Panc1 (cell line): ENCODE measurements around the gene NPLOC4. TPM values are rescaled to one million over a fixed set of nuclear protein-coding genes. Genes with fewer than 3 reads are reported as not detected.

Experiments used
- ATAC-seq: fragments of 200-7000 bp; cut with Tn5 transposase; 2 replicates; pipeline ENCODE4 v1.9.1; 2020; ENCODE audit warnings: mild to moderate bottlenecking, moderate library complexity
- BruUV-seq: library from RNA; stranded (reverse); fragments of 400-500 nt; replicated peaks from 2 replicates; lab custom pipeline; 2021; lab: Mats Ljungman, UMichigan
- CTCF ChIA-PET: fragments of 300-600 bp; sonication (Branson Sonifier 250); formaldehyde crosslinking; loops from one replicate; lab custom pipeline; 2022; ENCODE audit warnings: antibody characterized with exemption; lab: Charles Lee
- POLR2A ChIA-PET: fragments of 300-600 bp; sonication (Branson Sonifier 250); formaldehyde crosslinking; loops from one replicate; lab custom pipeline; 2022; ENCODE audit warnings: antibody characterized with exemption; lab: Charles Lee
- DNase-seq: peaks from one replicate; pipeline ENCODE4 v3.0.0-alpha.2; 2010; ENCODE audit warnings: low read depth, low spot score
- H3K27ac ChIP-seq: 2 replicates; pipeline ENCODE4 v1.5.1; 2011; ENCODE audit warnings: mild to moderate bottlenecking, low read length, inconsistent platforms
- H3K27me3 ChIP-seq: fragments of 200-500 bp; sonication (Bioruptor generic); 2 replicates; pipeline ENCODE4 v1.6.0; 2014; ENCODE audit warnings: low read length, inconsistent platforms; ENCODE audit not compliant: control insufficient read depth, insufficient read depth
- H3K36me3 ChIP-seq: fragments of 200-500 bp; sonication (Bioruptor generic); 2 replicates; pipeline ENCODE4 v1.5.1; 2014; ENCODE audit warnings: inconsistent platforms, mild to moderate bottlenecking, low read length, moderate library complexity; ENCODE audit not compliant: control insufficient read depth, insufficient read depth
- H3K4me1 ChIP-seq: 2 replicates; pipeline ENCODE4 v1.5.1; 2011; ENCODE audit warnings: inconsistent platforms, mild to moderate bottlenecking, low read length, moderate library complexity; ENCODE audit not compliant: control insufficient read depth, insufficient read depth
- H3K4me3 ChIP-seq, 2 experiments: 2 replicates each; pipeline ENCODE4 v1.5.1; 2011 to 2012; ENCODE audit warnings: low read depth in 2 of 2, low read length in 2 of 2, mild to moderate bottlenecking in 2 of 2, inconsistent platforms in 1 of 2, moderate library complexity in 1 of 2
- H3K9me3 ChIP-seq: fragments of 200-500 bp; sonication (Bioruptor generic); 2 replicates; pipeline ENCODE4 v1.5.1; 2014; ENCODE audit warnings: low read depth, mild to moderate bottlenecking, inconsistent platforms, low read length, moderate library complexity; ENCODE audit not compliant: control insufficient read depth, insufficient read depth
- CTCF ChIP-seq: fragments of 450-650 bp; IDR thresholded peaks from 2 replicates; pipeline ENCODE4 v1.5.1; 2017; ENCODE audit warnings: mild to moderate bottlenecking
- POLR2AphosphoS5 ChIP-seq: IDR thresholded peaks from 2 replicates; pipeline ENCODE4 v1.6.1; 2012; ENCODE audit warnings: mild to moderate bottlenecking, low read depth, low read length, moderate library complexity
- REST ChIP-seq, 2 experiments: IDR thresholded peaks; 2 replicates each; pipeline ENCODE4 v1.6.1; 2011 to 2012; ENCODE audit warnings: low read depth in 2 of 2, control low read depth in 1 of 2, low read length in 1 of 2, mild to moderate bottlenecking in 1 of 2, moderate library complexity in 1 of 2; ENCODE audit not compliant: insufficient read depth in 1 of 2
- SIN3A ChIP-seq: IDR thresholded peaks from 2 replicates; pipeline ENCODE4 v1.6.1; 2012; ENCODE audit warnings: low read depth, mild to moderate bottlenecking, low read length, moderate library complexity, borderline replicate concordance; ENCODE audit not compliant: insufficient read depth
- TCF7L2 ChIP-seq: IDR thresholded peaks from 2 replicates; pipeline ENCODE4 v1.6.1; 2011; ENCODE audit warnings: mild to moderate bottlenecking, low read depth, low read length, inconsistent platforms
- in situ Hi-C: cut with HindIII; loops from 2 replicates; pipeline ENCODE4 v1.10.0; 2016; ENCODE audit warnings: low sequenced_read_pairs, low pct_unique_long_range_greater_than_20kb
- intact Hi-C: fragments of 100-400 bp; cut with micrococcal nuclease; formaldehyde crosslinking; loops from one replicate; pipeline ENCODE4 v1.10.0; 2022; ENCODE audit not compliant: unreplicated experiment
- total RNA-seq: library from RNA; stranded (reverse); gene quantifications from one replicate; pipeline ENCODE4 v1.2.1, GENCODE V29; 2021; ENCODE audit not compliant: unreplicated experiment

The NPLOC4 gene
- total RNA-seq, 1 experiment from 2014 or later, result 246 TPM

GRCh38 chr17:81591971-81592370, 44.9 kb downstream of the NPLOC4 start:
- TF ChIP-seq CTCF, result no peak
- TF ChIP-seq REST (IDR thresholded peaks at IDR 0.05; ENCODE audit: insufficient read depth in 1 of 2, low read depth in 2 of 2, low read length in 1 of 2), result no peak
- no peak for TF ChIP-seq SIN3A
- TF ChIP-seq POLR2AphosphoS5, result no peak
- no peak for TF ChIP-seq TCF7L2
- peaks cover 10% of the 10 kb centered on the region for H3K36me3 ChIP-seq
- H3K9me3 ChIP-seq, result no peaks in the 10 kb centered on the region
- intact Hi-C loops, result no loop called here
- in situ Hi-C loops, result no loop called here
- no TSS peak for BruUV-seq
- H3K4me1 ChIP-seq, result peaks cover 4% of the 10 kb centered on the region; the same call in 1 of the 2 replicates
- POLR2A ChIA-PET, result no interaction called here
- peak overlapping the region; percentile 36 for H3K27ac ChIP-seq
- DNase-seq, result no peak
- CTCF ChIA-PET, result no interaction called here
- no peak overlapping the region for H3K4me3 ChIP-seq
- no peak for ATAC-seq
- H3K27me3 ChIP-seq, result no peaks in the 10 kb centered on the region

GRCh38 chr17:81590121-81590520, 46.8 kb downstream of the NPLOC4 start:
- no peaks in the 10 kb centered on the region for H3K9me3 ChIP-seq
- TF ChIP-seq POLR2AphosphoS5 (no peak), REST (IDR thresholded peaks at IDR 0.05; ENCODE audit: insufficient read depth in 1 of 2, low read depth in 2 of 2, low read length in 1 of 2) (no peak), TCF7L2 (no peak), SIN3A (no peak), CTCF (no peak)
- intact Hi-C loops, result no loop called here
- ATAC-seq (no peak), DNase-seq (no peak)
- H3K27me3 ChIP-seq, result no peaks in the 10 kb centered on the region
- POLR2A ChIA-PET, result no interaction called here
- H3K4me3 ChIP-seq, result no peak overlapping the region
- CTCF ChIA-PET, result no interaction called here
- no TSS peak for BruUV-seq
- peaks cover 9% of the 10 kb centered on the region; the same call in 1 of the 2 replicates for H3K4me1 ChIP-seq
- in situ Hi-C loops, result no loop called here
- H3K36me3 ChIP-seq, result peaks cover 17% of the 10 kb centered on the region
- peak overlapping the region; percentile 62; the same call in 1 of the 2 replicates for H3K27ac ChIP-seq
